ENCODE data around the gene MEIOSIN.

MEIOSIN gene

GRCh38 chr19:45767881-45768654 is 34.8 kb downstream of the MEIOSIN start (continued):
- peak; percentile 12 for TF ChIP-seq ZEB2 (tag by site-specific recombination; IDR thresholded peaks at IDR 0.05)
- no peak; the same call in 1 of the 2 replicates for TF ChIP-seq HOXC10 (CRISPR knock-in tag; IDR thresholded peaks at IDR 0.05)
- peak; percentile 23; the same call in 1 of the 2 replicates for TF ChIP-seq KLF16 (tag by site-specific recombination; IDR thresholded peaks at IDR 0.05)
- TF ChIP-seq ZNF23 (tag by site-specific recombination; IDR thresholded peaks at IDR 0.05; ENCODE audit: borderline replicate concordance) = no peak
- TF ChIP-seq ZNF202 (tag by site-specific recombination; IDR thresholded peaks at IDR 0.05; ENCODE audit: borderline replicate concordance) = no peak
- no peak for TF ChIP-seq ZNF175 (tag by site-specific recombination; IDR thresholded peaks at IDR 0.05)
- TF ChIP-seq ZNF585B (tag by site-specific recombination; IDR thresholded peaks at IDR 0.05) = no peak
- TF ChIP-seq ZNF645 (tag by site-specific recombination; IDR thresholded peaks at IDR 0.05) = no peak
- TF ChIP-seq ZNF426 (tag by site-specific recombination; IDR thresholded peaks at IDR 0.05) = no peak
- peak; percentile 39 for TF ChIP-seq BCL11B (tag by site-specific recombination; IDR thresholded peaks at IDR 0.05; ENCODE audit: low read depth)
- TF ChIP-seq ZNF830 (tag by site-specific recombination; IDR thresholded peaks at IDR 0.05; ENCODE audit: low read depth) = no peak
- TF ChIP-seq WT1 (tag by site-specific recombination; IDR thresholded peaks at IDR 0.05) = no peak
- no peak for TF ChIP-seq ZNF501 (tag by site-specific recombination; IDR thresholded peaks at IDR 0.05)
- no peak for TF ChIP-seq PRDM2 (tag by site-specific recombination; IDR thresholded peaks at IDR 0.05; ENCODE audit: borderline replicate concordance)
- TF ChIP-seq ZNF658 (tag by site-specific recombination; IDR thresholded peaks at IDR 0.05) = no peak
- TF ChIP-seq KLF9 (tag by site-specific recombination; IDR thresholded peaks at IDR 0.05; ENCODE audit: low read depth) = peak; percentile 75
- no peak for TF ChIP-seq ZSCAN23 (tag by site-specific recombination; IDR thresholded peaks at IDR 0.05)
- 0 out of 2 replicates have a peak, but pooled peaks have one; percentile 35 for TF ChIP-seq ZNF777 (tag by site-specific recombination; IDR thresholded peaks at IDR 0.05; ENCODE audit: borderline replicate concordance)
- no peak for TF ChIP-seq TCF7L2 (IDR thresholded peaks at IDR 0.05; ENCODE audit: borderline replicate concordance, low read depth, low read length)
- TF ChIP-seq SP7 (tag by site-specific recombination; IDR thresholded peaks at IDR 0.05) = no peak
- TF ChIP-seq PRDM4 (tag by site-specific recombination; IDR thresholded peaks at IDR 0.05) = no peak
- TF ChIP-seq ZNF473 (tag by site-specific recombination; IDR thresholded peaks at IDR 0.05) = no peak
- no peak for TF ChIP-seq ZNF555 (tag by site-specific recombination; conservative IDR thresholded peaks at IDR 0.05)
- no peak for TF ChIP-seq TSHZ1 (tag by site-specific recombination; IDR thresholded peaks at IDR 0.05; ENCODE audit: borderline replicate concordance)
- no peak for TF ChIP-seq ZNF398 (tag by site-specific recombination; IDR thresholded peaks at IDR 0.05)
